Activated CD4-positive, alpha-beta T cell treated with anti-CD3 and anti-CD28 coated beads, Interleukin-2, amount 50 U/mL, for 16 hours (primary cell): ENCODE results near the gene MAP1LC3A.
A peak's percentile ranks its signal among the peaks of the same experiment; 100 is the strongest.
"Not testable (repeated sequence)": the region's sequence is repeated elsewhere in the genome, so short reads cannot be mapped to it uniquely, and the experiment has no call there.

Experiments
- DNase-seq: peaks from one replicate; pipeline ENCODE4 v3.0.0-alpha.2; 2020

MAP1LC3A gene

DNA sequence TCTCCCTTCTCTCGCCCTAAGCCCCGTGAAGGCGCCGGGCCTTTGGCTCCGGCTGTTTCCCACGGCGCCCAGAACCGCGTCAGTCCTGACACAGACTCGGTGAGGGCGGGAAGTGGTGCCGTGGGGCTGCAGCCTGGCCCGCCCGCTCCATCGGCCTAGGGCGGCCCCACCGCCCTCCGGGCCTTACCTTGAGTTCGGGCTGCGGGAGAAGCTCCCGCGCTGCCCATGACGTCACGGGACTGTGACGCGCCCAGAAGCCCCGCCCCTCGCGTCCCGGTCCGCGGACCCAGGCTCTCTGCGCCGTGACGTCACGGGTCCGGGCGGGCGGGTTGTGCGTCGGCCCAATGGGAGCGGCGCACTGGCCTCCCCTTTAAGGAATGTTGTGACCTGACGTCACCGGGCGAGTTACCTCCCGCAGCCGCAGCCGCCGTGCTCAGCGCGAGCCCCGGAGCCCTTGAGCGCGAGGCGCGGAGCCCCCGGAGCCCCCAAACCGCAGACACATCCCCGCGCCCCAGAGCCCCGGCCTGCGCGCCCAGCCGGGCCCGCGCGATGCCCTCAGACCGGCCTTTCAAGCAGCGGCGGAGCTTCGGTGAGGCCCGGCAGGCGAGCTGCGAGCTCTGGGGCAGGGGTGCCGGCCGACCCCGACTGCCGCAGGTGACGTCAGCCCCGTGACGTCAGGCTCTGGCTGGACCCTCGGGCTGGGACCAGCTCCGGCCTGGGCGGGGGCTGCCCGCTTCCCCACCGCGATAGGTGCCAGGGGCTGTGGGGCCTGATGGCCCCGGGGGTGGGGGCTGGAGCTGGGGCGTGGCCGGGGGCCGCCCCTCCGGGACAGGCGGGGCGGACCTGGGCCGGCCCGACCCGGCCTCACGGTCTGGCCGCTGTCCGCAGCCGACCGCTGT, at the start of gene MAP1LC3A:
TSS of gene MAP1LC3A (plus strand) at position 399 of the 899 bp plus-strand sequence. CDS start at position 550, 151 bp downstream.
- DNase-seq, result peak; percentile 89

DNA sequence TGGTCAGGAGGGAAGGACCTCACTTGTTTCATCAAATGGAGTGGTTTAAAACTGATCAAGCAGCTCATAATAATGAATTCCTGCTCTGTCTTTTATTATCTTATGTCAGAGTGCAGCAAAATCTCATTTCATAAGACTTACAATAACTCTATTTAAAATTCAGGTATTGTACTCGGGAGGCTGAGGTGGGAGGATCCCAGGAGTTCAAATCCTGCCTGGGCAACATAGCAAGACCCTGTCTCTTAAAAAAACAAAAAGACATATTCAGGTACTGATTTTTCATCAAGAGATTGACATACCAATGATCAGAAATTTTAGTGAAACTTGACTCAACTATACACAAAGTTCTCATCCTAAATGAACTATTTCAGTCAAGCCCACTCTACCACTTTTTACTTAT, 47.9 kb upstream of the MAP1LC3A start:
- no peak for DNase-seq

DNA sequence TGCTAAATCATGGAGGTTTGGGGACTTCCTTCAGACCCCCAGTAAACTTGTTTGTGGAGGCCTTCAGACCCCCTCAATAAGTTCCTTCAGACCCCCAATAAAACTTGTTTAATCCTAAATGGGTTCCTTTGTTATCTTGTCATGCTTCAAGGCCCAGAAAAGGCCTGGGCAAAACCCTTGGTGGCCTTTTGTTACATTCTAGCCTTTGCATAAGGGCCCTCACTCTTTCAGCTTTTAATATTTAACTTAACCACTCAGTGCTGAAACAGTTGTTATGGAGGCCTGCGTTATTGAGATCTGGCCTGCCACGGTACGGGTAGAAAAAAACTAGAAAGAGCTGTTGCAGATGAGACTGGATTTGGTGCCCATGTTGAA, 46.6 kb upstream of the MAP1LC3A start:
- no peak for DNase-seq

DNA sequence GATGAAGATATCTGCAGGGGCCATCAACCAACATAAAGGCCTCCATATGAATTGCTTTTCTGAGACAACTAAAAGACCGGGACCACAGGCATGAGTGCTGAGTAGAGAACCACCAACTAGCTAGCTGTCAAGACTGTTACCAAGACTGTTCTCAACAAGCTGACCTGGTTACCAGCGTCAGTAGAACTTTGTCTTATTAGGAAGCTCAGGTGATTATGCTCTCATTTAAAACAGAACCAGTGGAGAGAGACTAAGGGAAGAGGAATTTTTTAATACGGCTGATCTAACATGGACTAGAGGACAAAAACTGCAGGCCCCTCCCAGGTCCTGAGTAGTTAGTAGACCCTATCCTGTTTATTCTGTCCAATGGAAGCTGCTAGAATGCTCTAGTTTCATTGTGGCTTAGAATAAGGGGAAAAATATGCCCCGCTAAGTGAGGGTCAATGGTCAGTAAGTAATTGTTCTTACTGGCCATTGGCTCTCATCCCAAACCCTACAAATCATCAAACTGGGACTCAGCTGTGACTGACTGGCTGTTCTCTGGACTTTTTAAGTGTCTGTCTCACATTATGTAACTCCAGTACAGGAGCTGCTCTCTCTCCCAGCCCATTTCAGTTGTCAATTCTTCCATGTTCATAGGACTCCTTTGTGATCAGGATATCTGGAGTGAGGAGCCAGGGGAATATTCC, 46.1 kb upstream of the MAP1LC3A start:
- DNase-seq, result no peak

DNA sequence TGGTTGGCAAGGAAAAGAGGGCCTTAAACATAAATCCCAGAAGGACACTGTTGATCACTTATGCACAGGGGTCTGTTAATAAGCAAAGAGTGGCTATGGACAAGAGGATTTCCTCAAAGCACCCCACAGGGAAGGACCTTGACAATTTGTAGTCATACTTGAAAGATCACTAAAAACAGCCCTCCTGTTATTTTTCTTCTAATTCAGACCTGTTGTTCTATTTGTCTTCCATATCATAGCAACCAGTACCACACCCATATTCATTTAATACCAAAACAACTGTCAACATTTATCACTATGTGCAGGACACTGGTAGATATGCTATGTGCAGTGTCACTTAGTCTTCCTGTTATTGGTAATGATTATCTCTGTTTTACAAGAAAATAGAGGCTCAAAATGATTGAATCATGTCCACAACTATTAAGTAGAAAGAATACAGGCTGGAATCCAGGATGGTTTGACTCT, 45.5 kb upstream of the MAP1LC3A start:
- DNase-seq, result peak; percentile 15

DNA sequence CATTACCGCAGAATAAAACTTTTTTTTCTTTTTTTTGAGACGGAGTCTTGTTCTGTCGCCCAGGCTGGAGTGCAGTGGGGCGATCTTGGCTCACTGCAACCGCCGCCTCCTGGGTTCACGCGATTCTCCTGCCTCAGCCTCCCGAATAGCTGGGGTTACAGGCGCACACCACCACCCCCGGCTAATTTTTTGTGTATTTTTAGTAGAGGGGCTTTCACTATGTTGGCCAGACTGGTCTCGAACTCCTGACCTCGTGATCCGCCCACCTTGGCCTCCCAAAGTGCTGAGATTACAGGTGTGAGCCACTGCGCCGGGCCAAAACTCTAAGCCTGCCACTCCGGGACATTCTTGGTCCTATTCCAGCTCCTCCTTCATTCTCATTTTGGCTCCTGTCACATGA, 44.5 kb upstream of the MAP1LC3A start:
- DNase-seq, result not testable (repeated sequence)

DNA sequence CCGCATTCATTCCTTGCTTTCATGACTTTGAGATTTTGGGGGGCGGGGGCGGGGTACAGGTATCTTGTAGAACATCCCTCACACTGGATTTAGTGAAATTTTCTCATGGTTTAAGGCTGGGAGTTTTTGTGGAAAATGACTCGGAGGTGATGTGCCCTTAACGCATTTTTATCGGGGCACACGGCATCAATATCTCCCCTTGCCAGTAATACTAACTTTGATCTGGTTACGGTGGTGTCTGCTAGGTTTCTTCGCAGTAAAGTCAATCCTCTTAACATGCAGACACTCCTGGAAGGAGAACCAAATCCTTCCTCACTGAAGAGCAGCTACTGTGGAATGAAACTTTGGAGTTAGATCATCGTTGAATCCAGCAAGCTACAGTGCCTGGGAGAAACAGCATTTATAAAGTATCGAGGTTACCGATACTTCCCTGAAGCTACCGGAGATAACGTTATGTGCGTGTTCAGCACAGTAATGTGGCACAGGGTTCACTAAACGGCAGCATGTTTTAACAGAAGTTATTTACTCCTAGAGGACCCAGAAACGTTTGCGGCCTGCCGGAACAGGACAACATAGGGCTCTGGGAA, 43.5 kb upstream of the MAP1LC3A start:
- DNase-seq, result no peak

DNA sequence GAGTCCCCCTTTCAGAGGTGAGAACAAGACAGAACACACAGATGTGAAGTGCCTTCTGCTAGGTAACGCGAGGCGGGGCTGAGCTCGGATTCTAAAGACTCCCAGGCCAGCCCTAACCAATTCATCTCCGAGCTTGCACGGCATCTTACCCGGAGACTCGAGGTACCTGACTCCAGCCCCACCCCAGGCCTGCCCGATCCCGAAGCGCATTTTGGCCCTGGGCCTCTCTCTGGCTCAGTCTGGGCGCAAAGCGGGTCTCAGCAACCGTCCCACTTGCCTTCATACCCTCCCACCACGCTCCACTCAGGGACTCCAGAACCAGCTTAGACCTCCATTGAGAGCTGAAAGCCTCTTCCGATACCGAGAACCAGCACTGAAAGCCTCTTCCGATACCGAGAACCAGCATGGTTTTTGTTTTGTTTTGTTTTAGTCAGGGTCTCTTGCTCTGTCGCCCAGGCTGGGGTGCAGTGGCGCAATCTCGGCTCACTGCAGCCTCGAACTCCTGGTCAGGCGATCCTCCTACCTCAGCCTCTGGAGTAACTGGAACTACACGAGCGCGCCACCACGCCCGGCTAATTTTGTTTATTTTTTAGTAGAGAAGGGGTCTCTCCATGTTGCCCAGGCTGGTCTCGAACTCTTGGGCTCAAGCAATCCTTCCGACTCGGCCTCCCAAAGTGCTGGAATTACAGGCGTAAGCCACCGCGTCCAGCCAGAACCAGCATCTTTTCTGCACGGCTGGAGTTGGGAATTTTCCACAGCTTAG, 42.9 kb upstream of the MAP1LC3A start:
- DNase-seq, result peak; percentile 83

DNA sequence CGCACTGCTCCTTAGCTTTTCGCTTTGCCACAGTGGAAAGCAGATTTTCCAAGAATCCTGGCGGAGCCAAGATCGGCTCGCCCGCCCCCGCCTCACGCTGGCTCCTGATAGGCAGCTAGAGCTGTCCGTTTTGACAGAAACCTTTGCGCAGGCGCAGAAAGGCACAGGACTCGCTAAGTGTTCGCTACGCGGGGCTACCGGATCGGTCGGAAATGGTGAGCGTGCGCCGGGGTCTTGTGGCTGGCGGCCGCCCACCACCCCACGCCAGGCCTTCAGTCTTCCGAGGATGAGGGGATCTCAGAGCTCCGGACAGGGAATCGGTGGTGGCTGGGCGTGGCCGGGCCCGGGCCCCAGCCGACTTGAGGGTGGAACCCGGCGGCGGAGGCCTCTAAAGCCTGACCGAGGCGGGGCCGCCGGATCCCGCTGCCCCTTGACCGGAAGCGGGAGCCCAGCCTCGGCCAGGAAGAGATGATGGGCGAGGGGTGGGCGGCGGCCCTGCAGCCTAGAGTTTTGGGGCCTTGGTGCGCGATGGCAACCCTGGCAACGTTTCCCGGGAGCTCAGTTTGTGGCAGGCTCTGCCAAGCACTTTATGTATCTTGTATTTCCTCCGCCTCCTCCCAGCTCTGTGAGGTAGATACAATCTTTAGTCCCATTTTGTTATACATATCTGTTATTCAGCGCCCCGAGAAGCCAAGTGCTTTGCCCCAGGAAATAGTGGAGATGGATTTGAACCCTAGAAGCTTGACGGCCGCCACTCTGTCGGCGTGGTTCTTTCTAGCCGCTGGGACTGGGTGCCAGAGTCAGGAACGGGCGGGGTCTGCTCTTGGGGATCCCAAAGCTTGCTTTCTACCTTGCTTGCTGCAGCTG, 42.0 kb upstream of the MAP1LC3A start, which contains the start of gene DYNLRB1:
TSS of gene DYNLRB1 (plus strand) at position 176 of the 867 bp plus-strand sequence. CDS start at position 213, 37 bp downstream.
- peak; percentile 95 for DNase-seq

DNA sequence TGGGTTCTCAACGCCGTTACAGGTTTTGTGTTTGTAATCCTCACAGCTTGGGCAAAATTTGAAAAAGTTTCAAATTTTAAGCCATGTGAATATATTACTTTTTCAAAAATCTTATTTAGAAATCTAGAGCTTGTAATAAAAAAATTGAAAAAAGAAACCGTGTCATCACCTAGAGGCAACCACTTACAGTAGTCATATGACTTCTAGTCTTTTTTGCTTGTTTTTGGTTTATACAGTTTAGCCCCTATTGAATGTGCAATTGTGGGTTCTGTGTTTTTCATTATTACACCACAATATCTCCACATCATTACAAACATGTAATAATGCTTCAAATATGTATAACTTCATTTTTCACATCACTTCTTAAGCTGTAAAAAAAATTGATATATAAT, 41.4 kb upstream of the MAP1LC3A start:
- peak; percentile 37 for DNase-seq

DNA sequence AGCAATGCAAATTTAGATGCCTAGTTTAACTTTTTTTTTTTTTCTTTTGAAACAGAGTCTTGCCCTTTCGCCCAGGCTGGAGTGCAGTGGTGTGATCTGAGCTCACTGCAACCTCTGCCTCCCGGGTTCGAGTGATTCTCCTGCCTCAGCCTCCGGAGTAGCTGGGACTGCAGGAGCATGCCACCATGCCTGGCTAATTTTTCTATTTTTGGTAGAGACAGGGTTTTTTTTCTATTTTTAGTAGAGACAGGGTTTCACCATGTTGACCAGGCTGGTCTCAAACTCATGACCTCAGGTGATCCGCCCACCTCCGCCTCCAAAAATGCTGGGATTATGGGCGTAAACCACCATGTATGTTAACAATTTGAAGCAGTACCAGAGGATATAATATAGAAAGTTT, 39.7 kb upstream of the MAP1LC3A start:
- not testable (repeated sequence) for DNase-seq

DNA sequence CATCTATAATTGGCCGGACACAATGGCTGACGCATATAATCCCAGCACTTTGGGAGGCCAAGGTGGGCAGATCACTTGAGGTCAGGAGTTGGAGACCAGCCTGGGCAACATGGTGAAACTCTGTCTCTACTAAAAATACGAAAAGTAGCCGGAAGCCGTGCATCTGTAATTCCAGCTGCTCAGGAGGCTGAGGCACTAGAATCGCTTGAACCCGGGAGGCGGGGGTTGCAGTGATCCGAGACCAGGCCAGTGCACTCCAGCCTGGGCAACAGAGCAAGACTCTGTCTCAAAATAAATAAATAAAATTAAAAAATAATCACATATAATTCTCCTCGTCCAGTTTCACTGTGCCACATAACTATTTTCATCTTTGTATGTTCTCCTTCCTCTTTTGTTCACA, 38.7 kb upstream of the MAP1LC3A start:
- not testable (repeated sequence) for DNase-seq

DNA sequence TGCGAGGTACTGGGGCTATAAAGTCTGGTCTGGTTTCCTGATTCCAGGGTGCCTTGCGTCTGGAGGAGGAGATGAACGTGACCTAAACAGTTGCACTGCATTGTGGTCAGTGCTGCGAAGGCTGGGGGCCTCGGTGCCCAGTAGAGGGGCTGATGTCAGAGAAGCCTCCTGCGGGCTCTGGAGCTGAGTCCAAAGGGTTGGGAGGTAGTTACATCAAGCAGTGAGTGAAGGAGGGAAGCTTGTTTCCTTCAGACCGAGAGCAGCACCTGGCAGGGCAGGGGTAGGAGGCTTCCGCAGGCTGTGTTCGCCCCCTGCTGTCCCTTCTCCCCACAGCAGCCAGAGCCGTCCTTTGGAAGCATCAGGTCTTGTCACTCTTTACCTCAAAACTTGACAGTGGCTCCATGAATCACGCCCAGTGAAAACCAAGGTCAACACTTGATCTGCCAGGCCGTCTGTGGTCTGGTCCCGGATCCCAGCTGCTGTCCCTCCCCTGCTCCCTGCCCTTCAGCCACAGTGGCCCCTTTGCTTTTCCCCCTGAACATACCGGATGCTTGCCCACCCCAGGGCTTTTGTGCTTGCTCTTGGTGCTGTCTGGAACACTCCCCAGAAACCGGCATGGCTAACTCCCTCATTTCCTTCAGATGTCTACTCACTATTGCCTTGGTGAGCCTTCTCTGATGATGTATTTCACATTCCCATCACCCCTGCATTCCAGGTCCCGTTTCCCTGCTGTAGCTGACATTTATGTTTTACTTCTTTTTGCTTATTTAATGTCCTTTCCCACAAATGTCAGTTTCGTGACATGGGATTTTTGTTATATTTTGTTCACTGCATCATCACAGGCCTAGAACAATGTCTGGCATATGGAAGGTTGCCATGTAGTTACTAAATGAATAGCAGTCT, 35.3 kb upstream of the MAP1LC3A start:
- DNase-seq, result peak; percentile 50

DNA sequence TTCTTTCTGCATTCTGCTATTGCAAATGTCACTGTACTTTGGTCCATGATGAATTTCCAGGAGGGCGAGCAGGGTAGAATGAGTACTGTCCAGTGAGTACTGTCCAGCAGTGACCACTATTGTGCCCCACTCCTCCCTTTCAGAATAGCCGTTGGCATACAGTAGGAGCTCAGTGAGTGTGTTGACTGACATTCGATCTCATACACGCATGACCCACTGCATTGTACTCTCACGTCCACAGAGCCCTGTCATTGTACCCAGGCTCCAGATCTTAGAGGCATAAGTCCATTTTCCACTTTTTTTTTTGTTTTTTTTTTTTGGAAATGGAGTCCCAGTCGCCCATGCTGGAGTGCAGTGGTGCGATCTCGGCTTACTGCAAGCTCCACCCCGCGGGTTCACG, 34.1 kb upstream of the MAP1LC3A start:
- no peak for DNase-seq

DNA sequence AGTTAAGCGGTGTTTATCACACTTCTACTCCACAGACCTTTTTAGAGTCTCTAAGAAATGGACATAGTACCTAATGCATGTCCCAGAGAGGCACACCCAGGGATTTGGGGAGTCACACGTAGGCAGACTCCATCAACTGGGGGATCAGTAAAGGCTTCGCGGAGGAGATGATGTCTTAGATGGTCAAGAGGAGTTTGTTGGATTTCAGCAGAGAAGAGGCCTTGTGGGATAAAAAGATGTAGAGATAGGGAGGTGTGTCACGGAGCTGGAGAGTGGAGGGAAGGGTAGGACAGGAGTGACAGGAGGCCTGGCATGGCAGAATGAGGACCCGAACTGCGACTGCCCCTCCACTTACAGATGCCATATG, 33.2 kb upstream of the MAP1LC3A start:
- DNase-seq, result no peak

DNA sequence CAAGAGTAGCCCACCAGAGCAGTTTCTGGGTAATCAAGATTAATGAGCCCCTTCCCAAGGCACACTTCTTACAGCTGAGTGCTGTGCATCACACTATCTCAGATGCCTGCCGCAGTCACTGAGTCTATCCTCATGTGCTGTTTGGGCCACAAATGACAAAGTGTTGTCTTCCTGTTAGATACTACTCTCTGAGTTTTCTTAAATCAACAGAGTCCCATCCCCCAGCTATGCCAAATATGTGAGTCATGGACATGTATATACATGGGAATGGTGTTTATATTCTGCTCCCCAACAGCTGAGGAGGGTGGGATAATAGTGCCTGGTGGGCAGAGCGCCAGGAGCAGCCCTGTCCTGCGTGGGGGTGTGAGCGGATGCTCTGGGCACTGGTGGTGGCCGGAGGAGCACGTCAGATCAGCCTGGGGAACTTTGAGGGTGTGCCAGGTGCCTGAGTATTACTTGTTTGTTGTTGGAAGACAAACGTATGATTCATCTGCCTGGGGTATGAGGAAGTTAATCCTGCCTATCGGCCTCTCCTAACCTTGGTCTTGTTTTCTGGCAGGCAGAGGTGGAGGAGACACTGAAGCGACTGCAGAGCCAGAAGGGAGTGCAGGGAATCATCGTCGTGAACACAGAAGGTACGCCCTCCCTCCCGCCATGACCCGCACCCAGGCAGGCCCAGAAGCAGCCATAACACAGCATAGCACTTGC, 32.7 kb upstream of the MAP1LC3A start:
- DNase-seq, result no peak

DNA sequence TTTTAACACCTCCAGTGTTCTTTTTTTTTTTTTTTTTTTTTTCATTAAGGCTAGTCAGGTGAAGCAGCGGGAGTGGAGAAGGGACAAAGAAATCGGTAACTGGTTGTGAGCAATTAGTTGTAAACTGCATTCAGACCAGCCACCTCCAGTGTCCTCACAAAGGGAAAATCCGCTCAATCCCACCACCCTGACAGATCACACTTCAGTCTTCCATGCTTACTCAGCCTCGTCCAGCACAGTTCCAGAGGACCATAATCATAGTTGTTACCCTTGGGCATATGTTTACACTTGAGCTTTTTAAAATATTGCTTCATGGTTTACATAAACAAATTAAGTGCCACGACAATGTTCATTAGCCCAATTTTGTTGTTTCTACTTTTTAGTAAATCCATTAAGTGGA, 32.1 kb upstream of the MAP1LC3A start:
- DNase-seq, result no peak

DNA sequence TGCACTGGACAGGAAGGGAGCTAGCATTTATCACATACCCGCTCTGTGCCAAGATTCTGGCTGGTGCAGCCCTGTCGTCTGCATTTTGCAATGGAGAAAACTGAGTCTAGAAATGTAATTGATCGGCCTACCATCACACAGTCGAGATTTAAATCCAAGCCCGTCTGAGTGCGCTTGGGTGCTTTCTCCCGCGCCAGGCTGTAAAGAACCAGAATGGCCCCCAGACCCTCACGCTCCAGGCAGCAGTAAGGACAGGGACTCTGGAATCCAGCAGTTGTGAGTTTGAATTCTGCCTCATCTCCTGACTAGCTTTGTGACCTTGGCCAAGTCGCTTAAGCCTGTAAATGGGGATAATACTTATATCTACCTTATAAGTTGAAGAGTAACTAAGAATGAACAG, 31.5 kb upstream of the MAP1LC3A start:
- no peak for DNase-seq

DNA sequence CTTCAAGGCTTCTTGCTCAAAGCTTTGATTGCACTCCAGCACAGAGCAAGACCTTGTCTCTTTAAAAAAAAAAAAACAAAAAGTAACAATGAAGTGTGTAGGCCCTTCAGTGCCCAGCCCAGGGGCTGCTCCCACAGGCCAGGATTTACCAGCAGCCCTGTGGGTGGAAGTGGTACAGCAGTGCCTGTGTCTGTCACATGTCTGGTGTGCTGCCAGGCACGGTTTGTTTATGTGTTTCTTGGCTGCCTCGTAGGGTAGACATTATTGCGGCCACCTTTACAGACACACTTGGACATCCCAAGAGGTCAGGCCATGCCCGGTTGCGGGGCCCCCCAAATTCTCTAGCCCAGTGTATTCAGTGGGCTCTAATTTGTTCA, 29.6 kb upstream of the MAP1LC3A start:
- DNase-seq, result no peak

DNA sequence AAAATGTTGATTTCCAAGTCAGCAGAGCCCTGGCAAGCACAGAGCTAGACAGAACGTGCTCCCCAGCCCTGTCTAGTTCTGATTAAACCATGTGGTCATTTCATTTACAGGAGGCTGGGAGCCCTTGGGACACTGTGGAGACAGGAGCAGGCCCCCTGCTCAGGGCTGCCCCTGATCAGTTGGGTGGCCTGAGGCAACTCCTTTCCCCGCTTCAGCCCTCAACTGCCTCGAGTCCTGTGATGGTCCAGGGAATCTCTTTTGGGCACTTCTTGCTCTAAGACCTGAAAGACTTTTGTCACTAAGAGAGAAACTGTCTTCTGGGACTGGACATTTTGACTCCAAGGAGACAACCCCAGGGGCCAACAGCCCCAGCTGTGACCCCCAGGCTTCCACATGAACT, 28.8 kb upstream of the MAP1LC3A start:
- no peak for DNase-seq
